Eye (tissue), 1 donor: ENCODE data around the gene ACOT4.
"Not testable (repeated sequence)": the region's sequence is repeated elsewhere in the genome, so short reads cannot be mapped to it uniquely, and the experiment has no call there.

ENCODE experiments used
- DNase-seq: peaks from one replicate; pipeline ENCODE4 v3.0.0-alpha.2; 2015

The ACOT4 gene

GRCh38 chr14:73591690-73592449, at the start of gene ACOT4:
ACOT4 (plus strand) TSS chr14:73591873; CDS start chr14:73591960, 87 bp downstream.
- peak; percentile 70 for DNase-seq

DNA sequence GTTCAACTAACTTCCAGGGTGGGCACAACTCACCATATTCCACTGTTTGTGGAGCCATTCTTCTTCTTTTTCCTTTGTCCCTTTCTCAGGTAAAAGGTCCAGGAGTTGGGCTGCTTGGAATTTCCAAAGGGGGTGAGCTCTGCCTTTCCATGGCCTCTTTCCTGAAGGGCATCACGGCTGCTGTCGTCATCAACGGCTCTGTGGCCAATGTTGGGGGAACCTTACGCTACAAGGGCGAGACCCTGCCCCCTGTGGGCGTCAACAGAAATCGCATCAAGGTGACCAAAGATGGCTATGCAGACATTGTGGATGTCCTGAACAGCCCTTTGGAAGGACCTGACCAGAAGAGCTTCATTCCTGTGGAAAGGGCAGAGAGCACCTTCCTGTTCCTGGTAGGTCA, 48.7 kb upstream of the ACOT4 start:
- DNase-seq: not testable (repeated sequence)

GRCh38 chr14:73545353-73545752, 46.3 kb upstream of the ACOT4 start:
- not testable (repeated sequence) for DNase-seq

- not testable (repeated sequence) for DNase-seq
Measured at GRCh38 chr14:73549097-73549496, 42.6 kb upstream of the ACOT4 start.

- DNase-seq: not testable (repeated sequence)
Measured at GRCh38 chr14:73549889-73550524, 41.7 kb upstream of the ACOT4 start.

- DNase-seq: no peak
Measured at GRCh38 chr14:73553845-73554244, 37.8 kb upstream of the ACOT4 start.

DNA sequence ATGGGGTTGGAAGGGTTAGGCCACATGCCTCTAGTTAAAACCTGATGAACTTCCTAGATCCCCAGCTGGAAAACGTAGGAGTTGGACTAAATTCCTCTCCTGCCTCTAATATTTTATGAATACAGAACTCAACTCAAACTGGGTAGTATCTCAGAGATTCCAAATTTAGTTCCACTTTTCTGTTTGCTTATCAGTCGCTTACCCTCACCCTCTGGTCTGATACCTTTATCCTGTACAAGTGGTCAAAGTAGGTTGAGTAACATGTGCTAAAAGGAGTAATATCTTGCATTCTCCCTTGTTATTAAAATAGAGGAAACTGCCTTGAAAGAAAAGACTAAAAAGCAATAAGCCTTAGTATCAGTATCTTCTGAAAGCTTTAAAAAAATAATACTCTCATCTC, 34.5 kb upstream of the ACOT4 start:
- DNase-seq: not testable (repeated sequence)

DNA sequence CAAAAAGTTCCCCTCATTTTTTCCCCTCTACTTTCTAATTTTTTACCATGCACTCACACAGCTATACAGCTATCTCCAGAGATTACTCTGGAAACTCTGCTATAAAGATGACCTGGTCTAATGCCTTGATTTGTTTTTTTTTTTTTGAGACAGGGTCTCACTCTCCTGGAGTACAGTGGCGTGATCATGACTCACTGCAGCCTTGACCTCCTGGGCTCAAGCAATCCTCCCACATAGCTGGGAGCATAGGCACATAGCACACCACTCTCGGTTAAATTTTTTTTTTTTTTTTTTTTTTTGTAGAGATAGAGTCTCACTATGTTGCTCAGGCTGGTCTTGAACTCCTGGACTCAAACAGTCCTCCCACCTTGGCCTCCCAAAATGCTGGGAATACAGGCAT, 33.4 kb upstream of the ACOT4 start:
- not testable (repeated sequence) for DNase-seq

- DNase-seq: not testable (repeated sequence)
Measured at GRCh38 chr14:73562256-73562655, 29.4 kb upstream of the ACOT4 start.

- DNase-seq: not testable (repeated sequence)
Measured at GRCh38 chr14:73562696-73563095, 29.0 kb upstream of the ACOT4 start.

- not testable (repeated sequence) for DNase-seq
Measured at GRCh38 chr14:73566431-73566830, 25.2 kb upstream of the ACOT4 start.

- not testable (repeated sequence) for DNase-seq
Measured at GRCh38 chr14:73566935-73567334, 24.7 kb upstream of the ACOT4 start.

- DNase-seq: no peak
Measured at GRCh38 chr14:73567358-73567757, 24.3 kb upstream of the ACOT4 start.

- peak; percentile 10 for DNase-seq
Measured at GRCh38 chr14:73567951-73568885, 23.5 kb upstream of the ACOT4 start.

DNA sequence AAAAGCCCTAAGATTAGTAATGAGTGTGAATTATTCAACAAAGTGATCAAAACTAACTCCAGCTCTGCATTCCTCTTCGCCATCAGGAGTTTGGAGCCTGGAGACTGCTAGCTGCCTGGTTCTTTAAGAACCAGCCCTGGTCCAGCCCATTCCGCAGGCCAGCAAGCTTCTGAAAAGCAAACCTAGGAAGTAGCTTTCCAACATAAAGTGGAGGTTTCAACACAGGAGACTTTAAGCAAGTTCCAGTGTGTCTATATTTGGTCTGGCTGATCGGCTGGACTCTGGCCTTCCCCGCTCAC, 22.8 kb upstream of the ACOT4 start:
- not testable (repeated sequence) for DNase-seq

GRCh38 chr14:73569185-73569958, 22.3 kb upstream of the ACOT4 start, which contains the start of gene ACOT2:
ACOT2 (plus strand) TSS chr14:73569213; CDS start chr14:73569241, 28 bp downstream.
- peak; percentile 86 for DNase-seq

GRCh38 chr14:73570913-73571312, 20.8 kb upstream of the ACOT4 start:
- DNase-seq: peak; percentile 10

GRCh38 chr14:73573034-73573433, 18.6 kb upstream of the ACOT4 start:
- DNase-seq: not testable (repeated sequence)

GRCh38 chr14:73573740-73574139, 17.9 kb upstream of the ACOT4 start:
- DNase-seq: not testable (repeated sequence)

DNA sequence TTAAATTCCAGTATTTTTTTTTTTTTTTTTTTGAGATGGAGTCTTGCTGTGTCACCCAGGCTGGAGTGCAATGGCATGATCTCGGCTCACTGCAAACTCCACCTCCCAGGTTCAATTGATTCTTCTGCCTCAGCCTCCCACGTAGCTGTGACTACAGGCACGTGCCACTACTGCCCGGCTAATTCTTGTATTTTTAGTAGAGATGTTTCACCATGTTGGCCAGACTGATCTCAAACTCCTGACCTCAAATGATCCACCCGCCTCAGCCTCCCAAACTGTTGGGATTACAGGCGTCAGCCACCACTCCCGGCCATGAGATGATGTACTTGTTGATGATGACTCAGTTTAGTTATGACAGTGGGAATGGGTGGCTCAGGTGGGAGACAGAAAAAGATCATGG, 17.4 kb upstream of the ACOT4 start:
- not testable (repeated sequence) for DNase-seq

- DNase-seq: no peak
Measured at GRCh38 chr14:73576391-73576790, 15.3 kb upstream of the ACOT4 start.

DNA sequence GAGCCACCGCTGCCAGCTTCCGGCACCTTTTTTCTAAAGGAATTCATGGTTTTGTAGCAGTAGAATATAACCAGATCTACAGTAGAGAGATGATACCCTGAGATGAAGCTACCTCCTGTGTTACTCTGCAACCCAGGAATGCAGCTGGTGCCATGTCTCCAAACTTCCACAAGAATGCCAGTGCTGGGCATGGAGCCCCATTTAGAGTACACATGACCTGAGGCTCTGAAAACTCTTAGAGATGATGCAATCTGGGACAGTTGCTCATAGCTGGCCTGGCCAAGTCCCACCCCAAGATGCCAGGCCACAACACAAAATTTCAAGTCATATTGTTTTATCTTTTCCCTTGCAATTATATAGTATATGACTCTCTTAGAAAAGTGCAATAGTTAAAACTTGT, 14.5 kb upstream of the ACOT4 start:
- DNase-seq: not testable (repeated sequence)
